Mucosa of descending colon (tissue), 3 donors: ENCODE results near the gene ADCK2. TPM values are rescaled to one million over a fixed set of nuclear protein-coding genes. Genes with fewer than 3 reads are reported as not detected.
A peak's percentile ranks its signal among the peaks of the same experiment; 100 is the strongest.
"Not testable (repeated sequence)": the region's sequence is repeated elsewhere in the genome, so short reads cannot be mapped to it uniquely, and the experiment has no call there.

Experiments used
- ATAC-seq: fragments of 200-7000 bp; cut with Tn5 transposase; one replicate; pipeline ENCODE4 v1.9.1; 2020; ENCODE audit warnings: mild to moderate bottlenecking, moderate library complexity
- DNase-seq, 3 donors: peaks; one replicate each; pipeline ENCODE4 v3.0.0-alpha.2; 2020
- H3K36me3 ChIP-seq: fragments of 200-600 bp; one replicate; pipeline ENCODE4 v1.8.0; 2021; ENCODE audit warnings: low read depth, mild to moderate bottlenecking
- H3K4me1 ChIP-seq: fragments of 200-600 bp; one replicate; pipeline ENCODE4 v1.8.0; 2021; ENCODE audit warnings: low read depth, mild to moderate bottlenecking
- H3K4me3 ChIP-seq: fragments of 200-600 bp; one replicate; pipeline ENCODE4 v1.8.0; 2021; ENCODE audit warnings: mild to moderate bottlenecking
- H3K9me3 ChIP-seq: fragments of 200-600 bp; one replicate; pipeline ENCODE4 v1.8.0; 2021; ENCODE audit warnings: mild to moderate bottlenecking
- CTCF ChIP-seq: fragments of 200-600 bp; IDR thresholded peaks from one replicate; pipeline ENCODE4 v1.8.0; 2022; ENCODE audit warnings: antibody characterized with exemption, mild to moderate bottlenecking
- intact Hi-C, 2 donors: fragments of 100-400 bp; cut with DNase I in 1 of 2; cut with micrococcal nuclease in 1 of 2; formaldehyde crosslinking; loops; one replicate each; pipeline versions ENCODE4 v1.11.0 to v1.11.1; 2022; cut with DNase I, micrococcal nuclease
- total RNA-seq, 3 donors: library from RNA; stranded (reverse); fragmentation: NEBNext Ultra II Directional in 2 of 3; extraction: Animal tissue kit (Norgen Biotek cat#: 25700) in 2 of 3; gene quantifications; one replicate each; pipeline versions ENCODE4 v1.2.1 to v1.2.4, GENCODE V29; 2021 to 2023
- donor health status: DM: no; HTN: no; CAD: no; lungs with moderate emphysema.
- donor health status: DM: no; HTN: no; CAD: no.
- donor health status: DM: no; HTN: yes; CAD: no.

The ADCK2 gene
- total RNA-seq, 3 donors from 2014 or later, result 23.2 to 29.4 (median 27.6) TPM

- Histone ChIP-seq H3K4me1 (peaks cover 7% of the 10 kb centered on the region), H3K9me3 (no peaks in the 10 kb centered on the region), H3K4me3 (no peak overlapping the region), H3K36me3 (no peaks in the 10 kb centered on the region)
- ATAC-seq, result no peak
- TF ChIP-seq CTCF, result no peak
- DNase-seq, result no peak
- intact Hi-C loops, result no loop called here
Observed at GRCh38 chr7:140691376-140692045, 18.8 kb downstream of the ADCK2 start.

- ATAC-seq, H3K4me3 ChIP-seq, DNase-seq, H3K36me3 ChIP-seq, H3K9me3 ChIP-seq, intact Hi-C loops: not testable (repeated sequence)
- H3K4me1 ChIP-seq, result peaks cover 20% of the 10 kb centered on the region
Observed at GRCh38 chr7:140693849-140694248, 21.1 kb downstream of the ADCK2 start.

GRCh38 chr7:140694592-140694991 lies 21.8 kb downstream of the ADCK2 start:
- no peak for ATAC-seq
- Histone ChIP-seq H3K4me1 (peaks cover 20% of the 10 kb centered on the region), H3K36me3 (no peaks in the 10 kb centered on the region), H3K4me3 (no peak overlapping the region), H3K9me3 (no peaks in the 10 kb centered on the region)
- no peak for DNase-seq
- TF ChIP-seq CTCF, result no peak
- intact Hi-C loops, result no loop called here

- H3K4me1 ChIP-seq, result peaks cover 20% of the 10 kb centered on the region
- TF ChIP-seq CTCF, result no peak
- intact Hi-C loops, result no loop called here
- H3K4me3 ChIP-seq, result no peak overlapping the region
- H3K9me3 ChIP-seq, result no peaks in the 10 kb centered on the region
- ATAC-seq (no peak), DNase-seq (no peak)
- no peaks in the 10 kb centered on the region for H3K36me3 ChIP-seq
Observed at GRCh38 chr7:140695381-140695780, 22.6 kb downstream of the ADCK2 start.

- ATAC-seq (no peak), DNase-seq (peak; percentile 97)
- H3K9me3 ChIP-seq, result no peaks in the 10 kb centered on the region
- peaks cover 20% of the 10 kb centered on the region for H3K4me1 ChIP-seq
- H3K4me3 ChIP-seq, result peak overlapping the region; percentile 68
- TF ChIP-seq CTCF, result no peak
- H3K36me3 ChIP-seq, result no peaks in the 10 kb centered on the region
- intact Hi-C loops, result no loop called here
Observed at GRCh38 chr7:140696024-140696679, 23.4 kb downstream of the ADCK2 start.

GRCh38 chr7:140696680-140697446 lies 24.1 kb downstream of the ADCK2 start, which contains the start of gene NDUFB2:
Gene NDUFB2 (plus strand): TSS chr7:140696708. CDS start chr7:140696745, 37 bp downstream.
- Histone ChIP-seq H3K9me3 (no peaks in the 10 kb centered on the region), H3K4me1 (peaks cover 20% of the 10 kb centered on the region), H3K4me3 (peak within 1 kb of the TSS; percentile 68), H3K36me3 (no peaks in the 10 kb centered on the region)
- intact Hi-C loops, result no loop called here
- DNase-seq (peak; percentile 83 to 84 (median 84)), ATAC-seq (peak; percentile 95)
- no peak for TF ChIP-seq CTCF
